ENCODE results near the gene ZNG1A. TPM values are rescaled to one million over a fixed set of nuclear protein-coding genes. Genes with fewer than 3 reads are reported as not detected.
"Not testable (repeated sequence)": the region's sequence is repeated elsewhere in the genome, so short reads cannot be mapped to it uniquely, and the experiment has no call there.

ZNG1A gene
- 35.5 TPM for polyA plus RNA-seq (2013, experiment 1 of 2)
- polyA plus RNA-seq (2013, experiment 2 of 2) = 41.8 TPM

GRCh38 chr9:178970-179383, at the start of gene ZNG1A:
Gene ZNG1A (minus strand): TSS chr9:179056. CDS start chr9:178969, 87 bp downstream.
- not testable (repeated sequence) for H3K4me1 ChIP-seq (ENCODE audit: control insufficient read depth, insufficient read depth, low read length, poor library complexity, severe bottlenecking); H3K9me3 ChIP-seq (ENCODE audit: control insufficient read depth, low read length); H3K36me3 ChIP-seq (ENCODE audit: control insufficient read depth, insufficient read depth, low read length); H3K27ac ChIP-seq (ENCODE audit: low read depth, low read length, severe bottlenecking)
- no CpG with 5 or more reads among the region's 32 CpGs for WGBS, 2 experiments (ENCODE audit: insufficient coverage in 2 of 2)
- H3K4me3 ChIP-seq (ENCODE audit: extremely low read depth, insufficient read depth, low read length, poor library complexity, severe bottlenecking) = peak within 1 kb of the TSS; percentile 37

GRCh38 chr9:227860-228259, 49.0 kb upstream of the ZNG1A start:
- Histone ChIP-seq H3K9me3 (ENCODE audit: control insufficient read depth, low read length) (no peaks in the 10 kb centered on the region), H3K4me3 (ENCODE audit: extremely low read depth, insufficient read depth, low read length, poor library complexity, severe bottlenecking) (no peak overlapping the region), H3K36me3 (ENCODE audit: control insufficient read depth, insufficient read depth, low read length) (no peaks in the 10 kb centered on the region), H3K4me1 (ENCODE audit: control insufficient read depth, insufficient read depth, low read length, poor library complexity, severe bottlenecking) (peaks cover 11% of the 10 kb centered on the region), H3K27ac (ENCODE audit: low read depth, low read length, severe bottlenecking) (no peak overlapping the region)
- WGBS, 2 experiments (ENCODE audit: insufficient coverage in 2 of 2) = 85 to 87% methylated on average over 2 of the region's 3 CpGs

- Histone ChIP-seq H3K27ac (ENCODE audit: low read depth, low read length, severe bottlenecking) (no peak overlapping the region), H3K4me1 (ENCODE audit: control insufficient read depth, insufficient read depth, low read length, poor library complexity, severe bottlenecking) (peaks cover 18% of the 10 kb centered on the region), H3K36me3 (ENCODE audit: control insufficient read depth, insufficient read depth, low read length) (no peaks in the 10 kb centered on the region), H3K9me3 (ENCODE audit: control insufficient read depth, low read length) (no peaks in the 10 kb centered on the region), H3K4me3 (ENCODE audit: extremely low read depth, insufficient read depth, low read length, poor library complexity, severe bottlenecking) (no peak overlapping the region)
- 80 to 100% methylated on average over 1 to 2 of the region's 3 CpGs for WGBS, 2 experiments (ENCODE audit: insufficient coverage in 2 of 2)
Observed at GRCh38 chr9:224582-225520, 46.0 kb upstream of the ZNG1A start.

- H3K4me3 ChIP-seq (ENCODE audit: extremely low read depth, insufficient read depth, low read length, poor library complexity, severe bottlenecking) = no peak overlapping the region
- no peak overlapping the region for H3K27ac ChIP-seq (ENCODE audit: low read depth, low read length, severe bottlenecking)
- peaks cover 18% of the 10 kb centered on the region for H3K4me1 ChIP-seq (ENCODE audit: control insufficient read depth, insufficient read depth, low read length, poor library complexity, severe bottlenecking)
- 100% methylated on average over 1 to 2 of the region's 5 CpGs for WGBS, 2 experiments (ENCODE audit: insufficient coverage in 2 of 2)
- H3K36me3 ChIP-seq (ENCODE audit: control insufficient read depth, insufficient read depth, low read length) = no peaks in the 10 kb centered on the region
- no peaks in the 10 kb centered on the region for H3K9me3 ChIP-seq (ENCODE audit: control insufficient read depth, low read length)
Observed at GRCh38 chr9:224026-224425, 45.2 kb upstream of the ZNG1A start.

- 100% methylated on average over 2 of the region's 3 CpGs; no CpG with 5 or more reads in 1 of the 2 experiments for WGBS, 2 experiments (ENCODE audit: insufficient coverage in 2 of 2)
- Histone ChIP-seq H3K36me3 (ENCODE audit: control insufficient read depth, insufficient read depth, low read length) (no peaks in the 10 kb centered on the region), H3K27ac (ENCODE audit: low read depth, low read length, severe bottlenecking) (no peak overlapping the region), H3K9me3 (ENCODE audit: control insufficient read depth, low read length) (no peaks in the 10 kb centered on the region), H3K4me1 (ENCODE audit: control insufficient read depth, insufficient read depth, low read length, poor library complexity, severe bottlenecking) (peaks cover 18% of the 10 kb centered on the region), H3K4me3 (ENCODE audit: extremely low read depth, insufficient read depth, low read length, poor library complexity, severe bottlenecking) (no peak overlapping the region)
Observed at GRCh38 chr9:223152-223551, 44.3 kb upstream of the ZNG1A start.

GRCh38 chr9:221989-222776, 43.3 kb upstream of the ZNG1A start:
- Histone ChIP-seq H3K4me3 (ENCODE audit: extremely low read depth, insufficient read depth, low read length, poor library complexity, severe bottlenecking) (no peak overlapping the region), H3K27ac (ENCODE audit: low read depth, low read length, severe bottlenecking) (no peak overlapping the region), H3K9me3 (ENCODE audit: control insufficient read depth, low read length) (no peaks in the 10 kb centered on the region), H3K36me3 (ENCODE audit: control insufficient read depth, insufficient read depth, low read length) (no peaks in the 10 kb centered on the region), H3K4me1 (ENCODE audit: control insufficient read depth, insufficient read depth, low read length, poor library complexity, severe bottlenecking) (peaks cover 18% of the 10 kb centered on the region)
- WGBS, 2 experiments (ENCODE audit: insufficient coverage in 2 of 2) = 52 to 60% methylated on average over 4 of the region's 6 CpGs

- Histone ChIP-seq H3K27ac (ENCODE audit: low read depth, low read length, severe bottlenecking) (no peak overlapping the region), H3K36me3 (ENCODE audit: control insufficient read depth, insufficient read depth, low read length) (no peaks in the 10 kb centered on the region), H3K9me3 (ENCODE audit: control insufficient read depth, low read length) (no peaks in the 10 kb centered on the region), H3K4me1 (ENCODE audit: control insufficient read depth, insufficient read depth, low read length, poor library complexity, severe bottlenecking) (peaks cover 18% of the 10 kb centered on the region), H3K4me3 (ENCODE audit: extremely low read depth, insufficient read depth, low read length, poor library complexity, severe bottlenecking) (no peak overlapping the region)
- 80 to 83% methylated on average over 2 to 5 of the region's 7 CpGs for whole genome bisulfite sequencing, 2 experiments (ENCODE audit: insufficient coverage in 2 of 2)
Observed at GRCh38 chr9:219670-220365, 41.0 kb upstream of the ZNG1A start.

- H3K9me3 ChIP-seq (ENCODE audit: control insufficient read depth, low read length); H3K27ac ChIP-seq (ENCODE audit: low read depth, low read length, severe bottlenecking); H3K4me3 ChIP-seq (ENCODE audit: extremely low read depth, insufficient read depth, low read length, poor library complexity, severe bottlenecking); H3K36me3 ChIP-seq (ENCODE audit: control insufficient read depth, insufficient read depth, low read length): not testable (repeated sequence)
- peaks cover 10% of the 10 kb centered on the region for H3K4me1 ChIP-seq (ENCODE audit: control insufficient read depth, insufficient read depth, low read length, poor library complexity, severe bottlenecking)
- WGBS, 2 experiments (ENCODE audit: insufficient coverage in 2 of 2) = 81 to 82% methylated on average over 3 to 7 of the region's 7 CpGs
Observed at GRCh38 chr9:219036-219435, 40.2 kb upstream of the ZNG1A start.

- Histone ChIP-seq H3K4me1 (ENCODE audit: control insufficient read depth, insufficient read depth, low read length, poor library complexity, severe bottlenecking) (peaks cover 8% of the 10 kb centered on the region), H3K9me3 (ENCODE audit: control insufficient read depth, low read length) (no peaks in the 10 kb centered on the region), H3K4me3 (ENCODE audit: extremely low read depth, insufficient read depth, low read length, poor library complexity, severe bottlenecking) (no peak overlapping the region), H3K36me3 (ENCODE audit: control insufficient read depth, insufficient read depth, low read length) (no peaks in the 10 kb centered on the region), H3K27ac (ENCODE audit: low read depth, low read length, severe bottlenecking) (no peak overlapping the region)
- no CpG with 5 or more reads among the region's 2 CpGs for WGBS, 2 experiments (ENCODE audit: insufficient coverage in 2 of 2)
Observed at GRCh38 chr9:217950-218349, 39.1 kb upstream of the ZNG1A start.

GRCh38 chr9:216866-217265, 38.0 kb upstream of the ZNG1A start:
- H3K36me3 ChIP-seq (ENCODE audit: control insufficient read depth, insufficient read depth, low read length) = no peaks in the 10 kb centered on the region
- H3K9me3 ChIP-seq (ENCODE audit: control insufficient read depth, low read length) = no peaks in the 10 kb centered on the region
- no peak overlapping the region for H3K27ac ChIP-seq (ENCODE audit: low read depth, low read length, severe bottlenecking)
- WGBS, 2 experiments (ENCODE audit: insufficient coverage in 2 of 2) = 67% methylated on average over 1 of the region's 1 CpG; no CpG with 5 or more reads in 1 of the 2 experiments
- no peak overlapping the region for H3K4me3 ChIP-seq (ENCODE audit: extremely low read depth, insufficient read depth, low read length, poor library complexity, severe bottlenecking)
- no peaks in the 10 kb centered on the region for H3K4me1 ChIP-seq (ENCODE audit: control insufficient read depth, insufficient read depth, low read length, poor library complexity, severe bottlenecking)

Data from mesodermal cell (in vitro differentiated cells).